ENCODE measurements around the gene GALNTL6. TPM values are rescaled to one million over a fixed set of nuclear protein-coding genes. Genes with fewer than 3 reads are reported as not detected.

The GALNTL6 gene
- total RNA-seq, 1 experiment from 2014 or later = not detected

GRCh38 chr4:173061160-173061559 lies 1248.0 kb downstream of the GALNTL6 start:
- POLR2A ChIA-PET (ENCODE audit: unreplicated experiment) = no interaction called here
- H3K79me2 ChIP-seq (ENCODE audit: low read depth) = no peaks in the 10 kb centered on the region
- CTCF ChIA-PET = no interaction called here
- H3K27me3 ChIP-seq (ENCODE audit: insufficient read depth, low read depth) = no peaks in the 10 kb centered on the region
- DNase-seq = no peak
- no peak overlapping the region for H3K4me2 ChIP-seq
- H3K9me2 ChIP-seq (ENCODE audit: insufficient read depth) = no peaks in the 10 kb centered on the region
- no peaks in the 10 kb centered on the region for H3K4me1 ChIP-seq (replicated peaks; ENCODE audit: insufficient read depth)
- TF ChIP-seq EZH2 (IDR thresholded peaks at IDR 0.05; ENCODE audit: low read depth) = no peak
- TF ChIP-seq CTCF (conservative IDR thresholded peaks at IDR 0.05) = no peak
- H3K27ac ChIP-seq = no peak overlapping the region
- no peak overlapping the region for H3K4me3 ChIP-seq
- H3K36me3 ChIP-seq (ENCODE audit: low read depth) = no peaks in the 10 kb centered on the region
- no peak overlapping the region for H2AFZ ChIP-seq
- intact Hi-C loops (cut with micrococcal nuclease; ENCODE audit: unreplicated experiment) = no loop called here
- H3F3A ChIP-seq (ENCODE audit: insufficient read depth, low read depth) = no peaks in the 10 kb centered on the region
- H3K9me3 ChIP-seq (ENCODE audit: insufficient read depth, low read depth) = no peaks in the 10 kb centered on the region
- no TSS peak for BruUV-seq (replicated peaks)
- no peaks in the 10 kb centered on the region for H4K20me1 ChIP-seq (ENCODE audit: insufficient read depth)

DNA sequence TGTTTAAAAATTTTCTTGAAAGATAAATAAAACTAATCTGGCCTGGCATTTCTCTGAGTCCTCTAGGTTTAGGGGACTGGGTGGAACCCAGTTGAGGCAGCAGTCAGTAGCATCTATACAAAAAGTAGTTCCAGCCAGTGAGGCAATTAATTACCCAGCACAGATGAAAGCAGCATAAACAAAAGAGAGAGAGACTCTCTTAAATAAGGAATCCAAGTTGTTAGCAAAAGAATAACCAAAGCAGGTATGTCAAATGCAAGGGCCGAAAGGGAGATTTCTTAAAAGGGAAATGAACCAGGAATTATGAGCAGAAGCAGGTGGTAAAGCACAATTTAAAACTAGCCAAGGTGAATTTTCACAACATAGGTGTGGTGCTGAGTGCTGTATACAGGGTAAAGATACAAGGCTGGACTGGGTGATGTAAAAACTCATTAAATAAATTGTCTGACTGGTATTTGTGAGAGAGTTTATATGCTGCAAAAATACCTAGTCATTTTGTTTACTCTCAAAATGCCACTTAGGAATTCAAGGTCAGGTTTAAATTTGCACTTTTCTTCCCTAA lies 1260.8 kb downstream of the GALNTL6 start:
- TF ChIP-seq CTCF (conservative IDR thresholded peaks at IDR 0.05) (no peak), EZH2 (IDR thresholded peaks at IDR 0.05; ENCODE audit: low read depth) (no peak)
- Histone ChIP-seq H3K4me2 (peak overlapping the region; percentile 58), H3K9me2 (ENCODE audit: insufficient read depth) (no peaks in the 10 kb centered on the region), H3K27ac (peak overlapping the region; percentile 79), H3K79me2 (ENCODE audit: low read depth) (no peaks in the 10 kb centered on the region), H3K27me3 (ENCODE audit: insufficient read depth, low read depth) (no peaks in the 10 kb centered on the region), H3K4me1 (replicated peaks; ENCODE audit: insufficient read depth) (peaks cover 31% of the 10 kb centered on the region), H3K36me3 (ENCODE audit: low read depth) (no peaks in the 10 kb centered on the region), H2AFZ (no peak overlapping the region), H3K9me3 (ENCODE audit: insufficient read depth, low read depth) (peaks cover 4% of the 10 kb centered on the region; the same call in 1 of the 2 replicates), H4K20me1 (ENCODE audit: insufficient read depth) (no peaks in the 10 kb centered on the region), H3F3A (ENCODE audit: insufficient read depth, low read depth) (peaks cover 10% of the 10 kb centered on the region), H3K4me3 (peak overlapping the region; percentile 24; the same call in 1 of the 2 replicates)
- BruUV-seq (replicated peaks) = no TSS peak
- DNase-seq = no peak
- intact Hi-C loops (cut with micrococcal nuclease; ENCODE audit: unreplicated experiment) = loop anchor here (1.0 kb wide), 1 partner anchor 178 kb away; no protein-coding TSS in a partner anchor
- ChIA-PET CTCF (interaction anchor here (0.5 kb wide), 1 partner anchor 54 kb away, joined by 3 read pairs; no protein-coding TSS in a partner anchor), POLR2A (ENCODE audit: unreplicated experiment) (no interaction called here)

DNA sequence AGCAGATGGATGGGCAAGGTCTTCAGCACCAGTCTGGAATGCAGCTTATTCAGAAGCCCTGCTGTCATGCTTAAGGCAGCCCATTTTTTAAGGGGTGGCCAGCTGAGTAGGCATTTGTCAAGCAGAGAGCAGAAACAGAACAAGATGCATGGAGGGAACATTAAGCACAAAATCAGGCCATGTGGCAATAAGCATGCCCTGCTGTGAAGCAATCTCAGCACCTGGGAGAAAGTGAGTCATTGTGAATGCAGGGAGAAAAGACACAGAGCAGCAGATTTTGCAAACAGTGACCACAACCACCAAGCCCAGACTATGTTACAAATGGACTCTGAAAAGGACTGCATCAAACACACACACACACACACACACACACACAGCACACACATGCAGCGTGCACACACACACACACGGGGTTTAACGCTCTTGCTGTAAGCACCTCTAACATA lies 1261.3 kb downstream of the GALNTL6 start:
- H3K4me2 ChIP-seq = peak overlapping the region; percentile 58

More for the DNA sequence above, 1261.3 kb downstream of the GALNTL6 start:
- no peaks in the 10 kb centered on the region for H4K20me1 ChIP-seq (ENCODE audit: insufficient read depth)
- TF ChIP-seq EZH2 (IDR thresholded peaks at IDR 0.05; ENCODE audit: low read depth) (no peak), CTCF (conservative IDR thresholded peaks at IDR 0.05) (no peak)
- no peaks in the 10 kb centered on the region for H3K27me3 ChIP-seq (ENCODE audit: insufficient read depth, low read depth)
- H3K9me2 ChIP-seq (ENCODE audit: insufficient read depth) = no peaks in the 10 kb centered on the region
- ChIA-PET POLR2A (ENCODE audit: unreplicated experiment) (no interaction called here), CTCF (interaction anchor here (0.5 to 0.6 kb wide), 3 partner anchors 53 to 183 kb away, joined by 3 to 22 read pairs (median 4); no protein-coding TSS in a partner anchor)
- H3F3A ChIP-seq (ENCODE audit: insufficient read depth, low read depth) = peaks cover 10% of the 10 kb centered on the region
- H3K36me3 ChIP-seq (ENCODE audit: low read depth) = no peaks in the 10 kb centered on the region
- peak overlapping the region; percentile 79 for H3K27ac ChIP-seq
- H3K9me3 ChIP-seq (ENCODE audit: insufficient read depth, low read depth) = peaks cover 4% of the 10 kb centered on the region; the same call in 1 of the 2 replicates
- intact Hi-C loops (cut with micrococcal nuclease; ENCODE audit: unreplicated experiment) = loop anchor here (1.0 kb wide), 1 partner anchor 178 kb away; no protein-coding TSS in a partner anchor
- no peak overlapping the region for H2AFZ ChIP-seq
- H3K4me1 ChIP-seq (replicated peaks; ENCODE audit: insufficient read depth) = peaks cover 31% of the 10 kb centered on the region
- H3K79me2 ChIP-seq (ENCODE audit: low read depth) = no peaks in the 10 kb centered on the region
- no TSS peak for BruUV-seq (replicated peaks)
- no peak overlapping the region for H3K4me3 ChIP-seq
- DNase-seq = peak; percentile 49 to 89
